Amygdala (tissue), 56 donors: ENCODE data around the gene ECPAS.
"Not testable (repeated sequence)": the region's sequence is repeated elsewhere in the genome, so short reads cannot be mapped to it uniquely, and the experiment has no call there.

Source experiments
- DNase-seq, 56 donors: peaks; one replicate each; lab custom pipeline; 2025; lab: John Stamatoyannopoulos, UW

ECPAS gene

GRCh38 chr9:111423389-111423788 lies 60.8 kb downstream of the ECPAS start:
- no peak for DNase-seq

- DNase-seq = peak in 2 of 56 donors; percentile 9 to 14
Observed at GRCh38 chr9:111414406-111414805, 69.8 kb downstream of the ECPAS start.

DNA sequence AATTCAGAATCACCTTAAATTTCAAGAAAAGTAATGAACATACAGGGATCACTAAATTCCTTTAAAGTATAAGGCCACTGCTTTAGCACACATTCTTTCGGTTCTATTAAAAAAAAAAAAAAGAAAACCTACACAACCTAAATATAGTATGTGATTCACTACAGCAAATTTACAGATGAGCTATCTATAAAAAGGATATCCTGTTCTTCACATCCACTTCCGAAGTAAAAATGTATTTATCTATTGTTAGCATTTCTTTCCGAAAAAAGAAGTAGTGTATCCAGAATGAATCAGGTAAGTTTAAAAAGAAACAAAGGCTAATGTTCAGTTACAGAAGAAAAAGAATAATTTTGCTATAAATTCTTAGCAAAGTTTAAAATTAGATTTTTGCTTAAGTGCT lies 70.2 kb downstream of the ECPAS start:
- DNase-seq = no peak

DNA sequence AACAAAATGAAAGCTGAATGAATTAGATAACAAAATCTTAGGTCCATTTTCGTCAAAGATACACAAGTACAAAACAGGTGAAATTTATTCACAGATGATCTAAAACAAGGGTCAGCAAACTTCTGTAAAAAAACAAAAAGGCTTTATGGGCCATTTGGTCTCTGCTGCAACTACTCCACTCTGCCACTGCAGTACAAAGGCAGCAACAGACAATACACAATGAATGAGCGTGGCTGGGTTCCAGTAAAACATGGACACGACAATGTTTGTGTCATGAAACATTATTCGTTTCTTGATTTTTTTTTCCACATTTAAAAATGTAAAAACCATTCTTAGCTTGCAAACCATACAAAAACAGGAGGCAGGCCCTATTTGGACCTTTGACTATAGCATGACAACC lies 71.9 kb downstream of the ECPAS start:
- peak in 39 of 56 donors; percentile 5 to 86 (median 37) for DNase-seq

DNA sequence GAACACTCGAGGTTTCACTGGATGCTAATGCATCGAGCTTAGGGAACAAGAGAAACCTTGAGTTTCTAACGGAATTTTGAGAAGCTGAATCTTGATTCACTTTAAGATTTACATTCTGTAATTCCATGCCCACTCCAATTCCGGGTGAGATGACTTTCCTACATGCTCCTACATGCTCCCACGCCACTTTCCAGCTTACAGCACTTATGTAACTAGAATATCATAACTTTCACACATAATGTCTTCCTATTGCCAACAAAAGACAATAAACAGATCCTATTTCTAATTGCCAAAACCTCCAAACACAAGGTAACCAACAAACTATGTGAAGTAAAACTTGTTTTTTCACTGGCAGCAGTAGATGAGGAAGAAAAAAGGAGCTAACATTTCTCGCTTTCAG lies 72.9 kb downstream of the ECPAS start:
- no peak for DNase-seq

- no peak for DNase-seq
Observed at GRCh38 chr9:111407813-111408212, 76.4 kb downstream of the ECPAS start.

DNA sequence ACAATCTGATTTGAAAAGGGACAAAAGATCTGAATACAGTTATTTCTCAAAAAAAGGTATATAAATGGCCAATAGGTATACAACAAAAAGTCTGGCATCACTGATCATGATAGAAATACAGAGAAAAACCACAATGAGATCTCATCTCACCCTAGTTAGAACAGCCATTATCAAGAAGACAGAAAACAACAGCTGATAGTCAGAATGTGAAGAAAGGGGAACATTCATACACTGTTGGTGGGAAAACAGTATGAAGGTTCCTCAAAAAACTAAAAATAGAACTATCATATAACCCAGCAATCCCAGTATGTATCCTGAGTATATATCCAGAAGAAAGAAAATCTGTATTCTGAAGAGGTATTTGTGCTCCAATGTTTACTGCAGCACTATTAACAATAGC lies 78.5 kb downstream of the ECPAS start:
- DNase-seq = no peak

- DNase-seq = not testable (repeated sequence)
Observed at GRCh38 chr9:111401486-111401885, 82.7 kb downstream of the ECPAS start.

GRCh38 chr9:111400564-111400898 lies 83.7 kb downstream of the ECPAS start:
- no peak for DNase-seq

DNA sequence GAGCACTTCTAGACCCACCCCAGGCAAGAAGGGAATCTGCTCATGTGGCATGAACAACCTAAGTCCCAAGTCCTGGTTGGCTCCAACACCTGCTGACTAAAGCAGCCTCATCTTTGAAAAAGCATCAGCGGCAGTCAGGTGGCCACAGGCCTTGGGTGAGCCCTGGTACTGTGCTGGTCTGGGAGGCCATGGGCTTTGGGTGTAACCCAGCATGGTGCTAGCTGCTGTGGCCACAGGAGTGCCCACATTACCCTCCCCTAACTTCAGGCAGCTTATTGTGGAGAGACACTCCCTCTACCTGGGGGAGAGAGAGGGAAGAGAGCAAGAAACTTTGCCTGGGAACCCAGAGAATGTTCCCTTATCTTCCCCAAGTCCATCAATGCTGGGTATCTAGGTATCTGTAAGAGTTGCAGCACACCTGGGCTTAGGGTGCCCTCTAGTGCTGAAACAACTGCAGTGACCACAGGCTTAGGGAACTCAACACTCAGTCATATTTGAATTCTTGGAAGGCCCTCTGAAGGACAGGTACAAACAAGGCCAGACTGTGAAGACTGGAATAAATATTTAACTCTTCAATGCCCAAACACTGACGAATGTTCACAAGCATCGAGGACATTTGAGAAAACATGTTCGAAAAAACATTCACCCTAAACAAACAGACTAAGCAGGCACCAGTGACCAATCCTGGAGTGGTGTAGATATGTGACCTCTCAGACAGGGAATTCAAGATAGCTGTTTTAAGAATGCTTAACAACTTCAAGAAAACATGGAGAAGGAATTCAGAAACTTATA lies 84.2 kb downstream of the ECPAS start:
- DNase-seq = peak in 1 of 56 donors; percentile 2

DNA sequence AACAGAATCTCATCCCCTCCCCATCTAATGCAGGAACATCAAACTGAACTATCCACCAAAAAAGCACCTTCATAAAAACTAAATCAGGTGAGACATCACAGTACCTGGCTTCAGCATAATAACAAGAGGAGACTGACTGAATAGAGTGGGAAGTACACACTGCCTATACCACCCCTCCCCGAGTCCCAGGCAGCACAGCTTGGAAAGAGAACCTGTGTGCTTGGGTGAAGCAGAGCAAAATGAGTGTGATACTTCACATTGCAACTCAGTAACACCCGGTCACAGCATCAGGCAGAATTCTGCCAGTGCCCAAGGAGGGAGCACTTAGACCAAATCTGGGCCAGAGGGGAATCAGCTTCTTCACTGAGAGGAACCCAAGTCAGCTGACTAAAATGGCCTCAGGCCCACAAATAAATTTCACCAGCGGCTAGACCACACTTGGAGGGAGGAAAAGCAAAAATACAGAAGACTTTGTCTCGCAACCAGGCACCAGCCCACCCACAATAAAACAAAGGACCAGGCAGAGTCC lies 84.9 kb downstream of the ECPAS start:
- no peak for DNase-seq

GRCh38 chr9:111393971-111394370 lies 90.2 kb downstream of the ECPAS start:
- no peak for DNase-seq

- no peak for DNase-seq
Observed at GRCh38 chr9:111389406-111389805, 94.8 kb downstream of the ECPAS start.

DNA sequence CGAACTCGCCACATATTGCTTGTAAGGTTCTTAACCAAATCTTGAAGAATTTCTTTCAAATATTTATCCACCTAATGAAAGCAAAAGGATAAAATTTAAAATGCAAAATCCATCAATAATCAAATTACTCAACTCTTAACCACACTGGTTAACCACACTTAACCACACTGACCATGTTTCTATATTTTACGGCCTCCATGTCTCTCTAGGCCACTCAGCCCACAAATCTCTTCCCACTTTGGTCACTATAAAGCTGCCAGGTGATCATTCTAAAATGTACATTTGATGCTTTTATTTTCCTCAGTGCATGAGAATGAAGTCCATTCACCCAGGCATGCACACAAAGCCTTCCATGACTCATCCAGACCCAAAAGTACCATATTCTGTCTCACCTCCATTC lies 97.8 kb downstream of the ECPAS start:
- DNase-seq = no peak

- no peak for DNase-seq
Observed at GRCh38 chr9:111381006-111381405, 103.2 kb downstream of the ECPAS start.

- no peak for DNase-seq
Observed at GRCh38 chr9:111375817-111376564, 108.2 kb downstream of the ECPAS start.

DNA sequence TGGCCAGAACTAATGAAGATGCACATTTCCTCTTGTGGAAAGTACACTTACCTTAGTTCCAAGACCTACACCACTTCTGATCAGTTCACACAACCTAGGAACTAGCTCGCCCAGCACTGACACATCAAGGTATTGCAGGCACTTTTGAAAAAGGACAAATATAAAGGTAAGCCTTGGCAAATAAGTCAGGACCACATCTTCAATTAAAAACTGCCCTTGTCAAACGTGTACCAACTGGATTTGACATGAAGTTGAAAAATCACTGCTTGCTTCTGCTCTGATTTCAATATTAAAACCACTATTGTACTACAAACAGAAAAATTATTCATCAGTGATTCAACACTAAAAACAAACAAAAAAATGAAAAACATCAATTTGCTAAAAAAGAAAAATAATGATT lies 109.1 kb downstream of the ECPAS start:
- DNase-seq = no peak

DNA sequence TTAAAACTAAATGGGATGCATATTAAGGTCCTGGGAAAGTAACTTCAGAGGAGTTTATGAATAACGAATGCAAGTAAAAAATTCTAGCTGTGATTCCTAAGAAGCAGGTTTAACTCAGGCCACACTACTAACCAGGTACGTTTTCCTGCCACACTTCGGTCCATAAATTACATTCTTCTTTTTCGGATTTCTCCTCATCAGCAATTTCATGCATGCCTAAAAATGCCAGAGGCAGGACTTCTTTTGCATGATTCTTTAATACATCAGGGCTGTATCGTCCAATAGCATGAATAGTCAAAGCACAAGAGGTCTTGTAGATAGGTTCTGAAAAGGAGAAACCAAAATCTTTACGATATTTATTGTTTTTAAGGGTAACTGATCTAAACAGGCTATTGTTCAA lies 111.9 kb downstream of the ECPAS start:
- DNase-seq = no peak

- DNase-seq = no peak
Observed at GRCh38 chr9:111366978-111367377, 117.2 kb downstream of the ECPAS start.

- DNase-seq = no peak
Observed at GRCh38 chr9:111362526-111362925, 121.7 kb downstream of the ECPAS start.

DNA sequence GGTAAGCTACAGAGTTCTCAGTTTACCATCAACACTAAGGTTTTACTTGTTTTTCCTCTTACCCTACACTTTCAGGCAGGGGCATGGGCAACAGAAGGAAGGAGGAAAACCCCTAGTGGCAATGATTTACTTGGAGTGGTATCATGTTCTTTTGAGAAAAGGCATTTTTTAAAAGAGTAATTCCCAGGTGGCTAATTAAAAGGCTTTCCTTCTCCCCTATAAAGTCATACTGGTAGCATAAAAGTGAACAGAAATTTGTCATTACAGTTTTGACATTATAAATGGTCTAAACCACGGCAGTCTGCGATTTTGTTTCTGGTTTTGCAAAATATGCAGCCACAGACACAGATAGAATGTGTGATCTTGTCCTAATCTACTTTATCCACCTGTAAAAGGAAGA lies 123.3 kb downstream of the ECPAS start:
- no peak for DNase-seq
